Skeletal muscle satellite cell (primary cell): ENCODE data around the gene CYP2C18.
"Not testable (repeated sequence)": the region's sequence is repeated elsewhere in the genome, so short reads cannot be mapped to it uniquely, and the experiment has no call there.

ENCODE experiments used
- H3K27me3 ChIP-seq: 2 replicates; pipeline ENCODE4 v1.7.0; 2013; ENCODE audit warnings: low read length; ENCODE audit not compliant: control insufficient read depth, insufficient read depth
- H3K36me3 ChIP-seq: 2 replicates; pipeline ENCODE4 v1.7.0; 2013; ENCODE audit warnings: mild to moderate bottlenecking, control low read depth, low read length; ENCODE audit not compliant: insufficient read depth
- H3K4me1 ChIP-seq: 2 replicates; pipeline ENCODE4 v1.7.0; 2013; ENCODE audit warnings: low read length; ENCODE audit not compliant: control insufficient read depth, insufficient read depth
- H3K4me2 ChIP-seq: 2 replicates; pipeline ENCODE4 v1.7.0; 2013; ENCODE audit warnings: mild to moderate bottlenecking, low read length
- H3K4me3 ChIP-seq: 2 replicates; pipeline ENCODE4 v1.7.0; 2013; ENCODE audit warnings: low read length
- H3K9ac ChIP-seq: 2 replicates; pipeline ENCODE4 v1.7.0; 2013; ENCODE audit warnings: mild to moderate bottlenecking, low read depth, low read length, moderate library complexity
- H3K9me3 ChIP-seq: replicated peaks from 2 replicates; pipeline ENCODE4 v1.7.0; 2013; ENCODE audit warnings: mild to moderate bottlenecking, control low read depth, low read length

Gene CYP2C18

GRCh38 chr10:94676496-94676895, 7.0 kb upstream of the CYP2C18 start:
- Histone ChIP-seq H3K36me3 (no peaks in the 10 kb centered on the region), H3K4me2 (no peak overlapping the region), H3K4me1 (no peaks in the 10 kb centered on the region), H3K27me3 (no peaks in the 10 kb centered on the region), H3K9me3 (no peaks in the 10 kb centered on the region), H3K4me3 (no peak overlapping the region), H3K9ac (no peak overlapping the region)

GRCh38 chr10:94677691-94678090, 5.8 kb upstream of the CYP2C18 start:
- H3K4me3 ChIP-seq: no peak overlapping the region
- no peaks in the 10 kb centered on the region for H3K9me3 ChIP-seq
- no peaks in the 10 kb centered on the region for H3K27me3 ChIP-seq
- H3K4me2 ChIP-seq: no peak overlapping the region
- no peak overlapping the region for H3K9ac ChIP-seq
- no peaks in the 10 kb centered on the region for H3K4me1 ChIP-seq
- H3K36me3 ChIP-seq: no peaks in the 10 kb centered on the region

- Histone ChIP-seq H3K27me3 (no peaks in the 10 kb centered on the region), H3K9ac (no peak overlapping the region), H3K4me3 (no peak overlapping the region), H3K4me1 (no peaks in the 10 kb centered on the region), H3K9me3 (no peaks in the 10 kb centered on the region), H3K36me3 (no peaks in the 10 kb centered on the region), H3K4me2 (no peak overlapping the region)
Measured at GRCh38 chr10:94678475-94678874, 5.1 kb upstream of the CYP2C18 start.

- Histone ChIP-seq H3K4me1 (no peaks in the 10 kb centered on the region), H3K9me3 (no peaks in the 10 kb centered on the region), H3K4me3 (no peak overlapping the region), H3K27me3 (no peaks in the 10 kb centered on the region), H3K9ac (no peak overlapping the region), H3K4me2 (no peak overlapping the region), H3K36me3 (no peaks in the 10 kb centered on the region)
Measured at GRCh38 chr10:94680544-94680943, 3.0 kb upstream of the CYP2C18 start.

- H3K4me1 ChIP-seq, H3K4me2 ChIP-seq, H3K4me3 ChIP-seq, H3K9me3 ChIP-seq, H3K36me3 ChIP-seq, H3K27me3 ChIP-seq, H3K9ac ChIP-seq: not testable (repeated sequence)
Measured at GRCh38 chr10:94682636-94683035, 893 bp upstream of the CYP2C18 start.

- H3K36me3 ChIP-seq: no peaks in the 10 kb centered on the region
- H3K9ac ChIP-seq: no peak overlapping the region
- no peak overlapping the region for H3K4me3 ChIP-seq
Measured at GRCh38 chr10:94687625-94688248, 4.2 kb downstream of the CYP2C18 start.

GRCh38 chr10:94706089-94706488, 22.6 kb downstream of the CYP2C18 start:
- Histone ChIP-seq H3K9me3 (no peaks in the 10 kb centered on the region), H3K4me3 (no peak overlapping the region), H3K36me3 (no peaks in the 10 kb centered on the region), H3K4me1 (no peaks in the 10 kb centered on the region), H3K27me3 (no peaks in the 10 kb centered on the region), H3K9ac (no peak overlapping the region), H3K4me2 (no peak overlapping the region)

More at GRCh38 chr10:94687625-94688248, 4.2 kb downstream of the CYP2C18 start:
- Histone ChIP-seq H3K4me2 (no peak overlapping the region), H3K27me3 (no peaks in the 10 kb centered on the region), H3K9me3 (no peaks in the 10 kb centered on the region), H3K4me1 (no peaks in the 10 kb centered on the region)

- Histone ChIP-seq H3K4me2 (no peak overlapping the region), H3K36me3 (no peaks in the 10 kb centered on the region), H3K27me3 (no peaks in the 10 kb centered on the region), H3K4me3 (no peak overlapping the region), H3K9ac (no peak overlapping the region), H3K4me1 (no peaks in the 10 kb centered on the region), H3K9me3 (no peaks in the 10 kb centered on the region)
Measured at GRCh38 chr10:94710578-94710977, 27.0 kb downstream of the CYP2C18 start.

GRCh38 chr10:94725871-94726270, 42.3 kb downstream of the CYP2C18 start:
- H3K4me3 ChIP-seq: no peak overlapping the region
- H3K9ac ChIP-seq: no peak overlapping the region
- H3K4me1 ChIP-seq: no peaks in the 10 kb centered on the region
- no peak overlapping the region for H3K4me2 ChIP-seq
- no peaks in the 10 kb centered on the region for H3K9me3 ChIP-seq
- no peaks in the 10 kb centered on the region for H3K36me3 ChIP-seq
- no peaks in the 10 kb centered on the region for H3K27me3 ChIP-seq

GRCh38 chr10:94735197-94735596, 51.7 kb downstream of the CYP2C18 start:
- no peak overlapping the region for H3K4me2 ChIP-seq

GRCh38 chr10:94738588-94738987, 55.1 kb downstream of the CYP2C18 start:
- no peak overlapping the region for H3K9ac ChIP-seq
- H3K9me3 ChIP-seq: no peaks in the 10 kb centered on the region
- no peak overlapping the region for H3K4me2 ChIP-seq
- no peaks in the 10 kb centered on the region for H3K4me1 ChIP-seq
- H3K36me3 ChIP-seq: no peaks in the 10 kb centered on the region
- no peaks in the 10 kb centered on the region for H3K27me3 ChIP-seq
- H3K4me3 ChIP-seq: no peak overlapping the region

More at GRCh38 chr10:94735197-94735596, 51.7 kb downstream of the CYP2C18 start:
- no peaks in the 10 kb centered on the region for H3K27me3 ChIP-seq
- H3K9me3 ChIP-seq: no peaks in the 10 kb centered on the region
- no peak overlapping the region for H3K9ac ChIP-seq
- H3K4me3 ChIP-seq: no peak overlapping the region
- no peaks in the 10 kb centered on the region for H3K4me1 ChIP-seq
- H3K36me3 ChIP-seq: no peaks in the 10 kb centered on the region

GRCh38 chr10:94747137-94747536, 63.6 kb downstream of the CYP2C18 start:
- no peaks in the 10 kb centered on the region for H3K4me1 ChIP-seq
- no peaks in the 10 kb centered on the region for H3K27me3 ChIP-seq
- no peak overlapping the region for H3K4me3 ChIP-seq
- H3K9me3 ChIP-seq: no peaks in the 10 kb centered on the region
- H3K9ac ChIP-seq: no peak overlapping the region
- no peak overlapping the region for H3K4me2 ChIP-seq
- no peaks in the 10 kb centered on the region for H3K36me3 ChIP-seq
